Cardiac fibroblast (primary cell): Measurements from ENCODE around the gene CAMK2A.

Experiments
- DNase-seq, 2 donors: peaks; one replicate each; pipeline versions ENCODE4 v3.0.0 to v3.0.0-alpha.2; 2010; ENCODE audit warnings: low read depth in 2 of 2
- H3K4me3 ChIP-seq, 2 donors: replicated peaks in 1 of 2; 1 replicate in 1 of 2; 2 replicates in 1 of 2; pipeline ENCODE4 v1.5.1; 2011; ENCODE audit warnings: low read depth in 2 of 2, low read length in 2 of 2, mild to moderate bottlenecking in 2 of 2, moderate library complexity in 1 of 2
- TF ChIP-seq, protein P1 (sequence below): IDR thresholded peaks from one replicate; pipeline ENCODE4 v1.5.1; 2011; ENCODE audit warnings: low read depth, mild to moderate bottlenecking, low read length, inconsistent platforms

The CAMK2A gene

DNA sequence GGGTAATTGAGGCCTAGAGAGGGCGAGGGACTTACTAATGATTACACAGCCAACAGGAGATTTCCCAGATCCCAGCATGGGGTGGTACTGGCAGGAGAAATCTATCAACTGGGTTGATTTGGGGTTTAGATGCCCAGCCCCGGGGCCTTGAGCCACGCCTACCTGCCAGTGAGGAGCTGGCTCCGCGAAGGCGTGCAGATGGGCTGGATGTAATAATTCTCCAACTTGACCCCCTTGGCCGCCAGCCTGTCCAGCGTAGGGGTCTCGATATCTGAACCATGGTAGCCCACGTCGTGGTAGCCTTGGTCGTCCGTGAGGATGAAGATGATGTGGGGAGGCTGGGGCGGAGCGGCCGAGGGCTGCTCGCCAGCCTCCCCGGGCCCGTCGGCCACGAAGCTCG lies 12.3 kb upstream of the CAMK2A start:
- TF ChIP-seq, protein P1, sequence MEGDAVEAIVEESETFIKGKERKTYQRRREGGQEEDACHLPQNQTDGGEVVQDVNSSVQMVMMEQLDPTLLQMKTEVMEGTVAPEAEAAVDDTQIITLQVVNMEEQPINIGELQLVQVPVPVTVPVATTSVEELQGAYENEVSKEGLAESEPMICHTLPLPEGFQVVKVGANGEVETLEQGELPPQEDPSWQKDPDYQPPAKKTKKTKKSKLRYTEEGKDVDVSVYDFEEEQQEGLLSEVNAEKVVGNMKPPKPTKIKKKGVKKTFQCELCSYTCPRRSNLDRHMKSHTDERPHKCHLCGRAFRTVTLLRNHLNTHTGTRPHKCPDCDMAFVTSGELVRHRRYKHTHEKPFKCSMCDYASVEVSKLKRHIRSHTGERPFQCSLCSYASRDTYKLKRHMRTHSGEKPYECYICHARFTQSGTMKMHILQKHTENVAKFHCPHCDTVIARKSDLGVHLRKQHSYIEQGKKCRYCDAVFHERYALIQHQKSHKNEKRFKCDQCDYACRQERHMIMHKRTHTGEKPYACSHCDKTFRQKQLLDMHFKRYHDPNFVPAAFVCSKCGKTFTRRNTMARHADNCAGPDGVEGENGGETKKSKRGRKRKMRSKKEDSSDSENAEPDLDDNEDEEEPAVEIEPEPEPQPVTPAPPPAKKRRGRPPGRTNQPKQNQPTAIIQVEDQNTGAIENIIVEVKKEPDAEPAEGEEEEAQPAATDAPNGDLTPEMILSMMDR, result no peak
- H3K4me3 ChIP-seq, result no peak overlapping the region
- DNase-seq, result no peak

DNA sequence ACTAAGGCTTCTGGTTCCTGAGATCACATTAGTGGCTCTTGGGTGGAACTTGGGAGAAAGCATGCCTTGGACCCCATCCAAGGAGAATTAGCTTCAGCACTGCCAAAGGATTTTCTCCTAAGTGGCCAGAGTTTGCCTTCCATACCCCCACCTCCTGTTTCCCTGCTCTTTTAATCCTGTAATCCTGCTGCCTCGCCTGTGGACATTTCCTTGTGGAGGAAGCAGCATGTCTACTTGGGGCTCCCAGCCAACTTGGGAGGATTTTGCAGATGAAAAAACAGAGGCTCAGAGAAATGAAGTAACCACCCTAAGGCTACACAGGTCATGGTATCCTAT lies 11.6 kb upstream of the CAMK2A start:
- peak in 1 of 2 donors; percentile 68 for DNase-seq
- no peak overlapping the region for H3K4me3 ChIP-seq
- TF ChIP-seq, protein P1, result no peak

DNA sequence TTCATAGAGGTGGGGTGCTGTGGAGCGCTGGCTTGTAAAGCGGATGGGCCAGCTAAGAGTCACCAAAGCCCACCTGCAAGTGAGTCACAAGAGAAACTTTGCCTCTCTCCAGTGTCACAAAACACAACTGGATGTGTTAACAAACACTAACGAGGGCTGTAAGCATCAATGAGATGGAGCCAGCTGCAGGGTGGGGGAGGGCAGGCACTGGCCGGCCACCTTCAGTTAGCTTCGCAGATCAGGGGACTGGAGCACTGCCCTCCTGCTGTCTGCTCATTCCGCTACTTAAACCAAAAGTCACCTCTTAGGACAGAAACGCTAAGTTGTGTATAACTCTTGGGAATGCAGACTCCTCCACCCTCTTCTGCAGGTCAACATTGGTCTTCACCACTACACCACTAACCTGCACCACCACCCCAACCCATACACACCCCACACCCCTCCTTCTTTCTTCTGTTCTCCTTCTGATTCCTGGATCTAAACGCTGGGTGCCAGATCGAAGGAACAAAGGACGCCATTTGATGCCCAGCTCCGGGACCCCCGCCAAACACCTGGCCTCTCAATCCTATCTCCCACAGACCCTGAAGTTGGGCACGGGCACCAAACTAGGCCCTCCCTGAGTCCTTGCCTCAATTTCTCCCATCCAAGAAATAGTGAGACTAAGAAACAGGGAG lies 11.1 kb upstream of the CAMK2A start:
- TF ChIP-seq, protein P1, result no peak
- no peak overlapping the region for H3K4me3 ChIP-seq
- DNase-seq, result no peak

DNA sequence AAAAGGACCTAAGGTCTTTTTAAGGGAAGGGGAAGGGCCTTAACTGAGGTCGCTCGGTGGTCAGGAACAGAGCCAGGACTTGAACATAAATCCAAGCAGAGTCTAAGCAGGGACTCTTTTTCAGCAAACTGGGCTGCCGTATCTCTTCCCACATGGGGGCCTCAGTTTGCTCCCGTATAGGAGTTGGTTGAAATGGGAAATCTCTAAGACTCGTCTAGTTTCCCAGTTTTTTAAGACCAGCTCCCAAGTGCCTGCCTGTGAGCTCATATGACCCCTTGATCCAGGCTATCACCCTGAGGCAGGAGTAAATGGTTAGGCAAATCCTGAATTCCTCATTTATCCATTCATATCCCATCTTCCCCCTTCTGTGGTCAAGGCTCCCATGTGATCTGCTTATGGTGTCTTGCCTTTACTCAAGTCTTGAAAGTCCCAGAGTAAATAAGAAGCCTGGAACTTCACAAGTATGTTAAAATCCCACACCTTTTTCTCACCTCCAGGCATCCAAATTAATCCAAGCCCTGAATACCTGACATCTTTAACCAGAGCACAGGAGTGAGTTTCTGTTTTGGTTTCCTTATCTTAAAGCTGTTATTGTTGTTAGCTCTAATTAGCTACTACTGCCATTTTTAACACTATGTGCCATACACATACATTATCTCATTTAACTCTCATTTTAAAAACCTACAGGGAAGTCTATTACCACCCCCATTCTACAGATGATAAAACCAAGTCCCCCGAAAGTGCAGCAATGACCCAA lies 10.2 kb upstream of the CAMK2A start:
- peak in 1 of 2 donors; percentile 27 for DNase-seq
- TF ChIP-seq, protein P1, result no peak

DNA sequence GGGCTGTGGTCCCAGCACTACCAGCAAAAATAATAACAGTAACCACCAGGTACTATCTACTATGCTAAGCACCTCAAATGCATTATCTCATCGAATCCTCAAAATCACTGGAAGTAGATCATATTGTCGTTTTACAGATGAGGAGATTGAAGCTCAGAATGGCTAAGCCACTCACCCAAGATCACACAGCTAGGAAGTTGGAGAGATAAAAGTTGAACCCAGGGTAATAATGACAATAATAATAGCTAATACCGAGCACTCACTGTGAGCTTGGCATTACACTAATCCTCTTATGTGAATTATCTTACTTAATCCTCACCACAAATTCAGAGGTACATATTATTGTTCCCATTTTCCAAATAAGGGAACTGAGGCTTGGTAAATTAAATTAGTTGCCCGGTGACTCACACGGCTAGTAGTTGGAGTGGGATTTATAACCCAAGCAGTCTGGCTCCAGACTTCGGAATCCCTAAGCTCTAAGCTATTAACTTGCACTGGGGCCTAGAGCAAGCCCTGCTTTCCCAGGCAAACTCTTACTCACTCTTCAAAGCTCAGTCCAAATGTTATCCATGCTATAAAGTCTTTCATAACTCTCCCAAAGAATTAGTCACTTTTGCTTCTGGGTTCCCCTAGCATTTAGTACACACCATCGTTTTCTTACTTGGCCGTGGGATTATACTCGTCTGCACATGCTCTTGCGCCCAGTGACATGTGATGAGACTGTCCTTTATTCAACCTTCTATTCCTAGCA lies 9.3 kb upstream of the CAMK2A start:
- TF ChIP-seq, protein P1, result no peak
- peak; percentile 88 to 93 for DNase-seq

More for the DNA sequence above, 10.2 kb upstream of the CAMK2A start:
- H3K4me3 ChIP-seq, result no peak overlapping the region

DNA sequence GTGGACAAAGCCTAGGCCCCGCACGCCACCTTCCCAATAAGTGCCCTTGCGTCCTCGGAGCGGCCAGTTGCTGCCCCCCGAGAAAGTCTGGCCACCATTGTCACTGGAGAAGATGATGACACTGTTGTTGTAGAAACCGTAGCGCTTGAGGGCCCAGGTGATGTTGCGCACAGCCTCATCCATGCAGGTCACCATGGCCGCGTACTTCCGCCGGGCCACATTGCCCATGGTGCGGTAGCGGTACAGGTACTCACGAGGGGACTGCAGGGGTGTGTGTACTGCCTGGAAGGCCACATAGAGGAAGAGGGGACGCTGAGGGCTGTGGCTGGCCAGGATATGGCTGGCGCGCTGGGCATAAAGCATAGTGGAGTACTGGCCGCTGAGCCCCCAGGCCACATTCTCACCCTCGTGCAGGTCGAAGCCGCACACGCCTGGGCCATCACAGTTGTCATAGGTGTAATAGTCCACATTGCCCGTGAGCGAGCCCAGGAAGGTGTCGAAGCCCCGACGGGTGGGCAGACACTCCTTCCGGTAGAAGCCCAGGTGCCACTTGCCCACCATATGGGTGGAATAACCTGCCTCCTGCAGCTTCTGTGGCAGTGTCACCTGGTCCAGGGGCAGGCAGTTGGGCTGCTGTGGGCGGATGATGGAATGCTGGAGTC lies 8.5 kb upstream of the CAMK2A start:
- no peak for DNase-seq
- no peak overlapping the region for H3K4me3 ChIP-seq
- TF ChIP-seq, protein P1, result no peak

More for the DNA sequence above, 9.3 kb upstream of the CAMK2A start:
- no peak overlapping the region for H3K4me3 ChIP-seq
